RWPE1 (cell line): Measurements from ENCODE around the gene SDC3.

Experiments
- CTCF ChIA-PET: fragments of 350-600 bp; sonication (Branson Sonifier 250); formaldehyde crosslinking; extraction: SDS; loops from one replicate; lab custom pipeline; 2021; lab: Yijun Ruan, JAX
- POLR2A ChIA-PET: fragments of 400-600 bp; formaldehyde crosslinking; extraction: SDS; loops from one replicate; lab custom pipeline; 2020; ENCODE audit warnings: antibody characterized with exemption; ENCODE audit not compliant: low non-redundant PET; lab: Yijun Ruan, JAX
- DNase-seq: peaks from one replicate; pipeline ENCODE4 v3.0.0; 2012; ENCODE audit warnings: low spot score
- H3K27ac ChIP-seq: fragments of 450-650 bp; 2 replicates; pipeline ENCODE4 v1.5.1; 2017
- TF ChIP-seq, protein P1 (sequence below): fragments of 450-650 bp; conservative IDR thresholded peaks from 2 replicates; pipeline ENCODE4 v1.5.1; 2017; ENCODE audit warnings: low read depth, mild to moderate bottlenecking

SDC3 gene

GRCh38 chr1:30883389-30884172 is 25.0 kb downstream of the SDC3 start:
- no peak for DNase-seq
- POLR2A ChIA-PET, result no interaction called here
- no peak overlapping the region for H3K27ac ChIP-seq
- CTCF ChIA-PET, result interaction anchor here (0.8 kb wide), 1 partner anchor 27 kb away, joined by 3 read pairs; no protein-coding TSS in a partner anchor
- TF ChIP-seq, protein P1, sequence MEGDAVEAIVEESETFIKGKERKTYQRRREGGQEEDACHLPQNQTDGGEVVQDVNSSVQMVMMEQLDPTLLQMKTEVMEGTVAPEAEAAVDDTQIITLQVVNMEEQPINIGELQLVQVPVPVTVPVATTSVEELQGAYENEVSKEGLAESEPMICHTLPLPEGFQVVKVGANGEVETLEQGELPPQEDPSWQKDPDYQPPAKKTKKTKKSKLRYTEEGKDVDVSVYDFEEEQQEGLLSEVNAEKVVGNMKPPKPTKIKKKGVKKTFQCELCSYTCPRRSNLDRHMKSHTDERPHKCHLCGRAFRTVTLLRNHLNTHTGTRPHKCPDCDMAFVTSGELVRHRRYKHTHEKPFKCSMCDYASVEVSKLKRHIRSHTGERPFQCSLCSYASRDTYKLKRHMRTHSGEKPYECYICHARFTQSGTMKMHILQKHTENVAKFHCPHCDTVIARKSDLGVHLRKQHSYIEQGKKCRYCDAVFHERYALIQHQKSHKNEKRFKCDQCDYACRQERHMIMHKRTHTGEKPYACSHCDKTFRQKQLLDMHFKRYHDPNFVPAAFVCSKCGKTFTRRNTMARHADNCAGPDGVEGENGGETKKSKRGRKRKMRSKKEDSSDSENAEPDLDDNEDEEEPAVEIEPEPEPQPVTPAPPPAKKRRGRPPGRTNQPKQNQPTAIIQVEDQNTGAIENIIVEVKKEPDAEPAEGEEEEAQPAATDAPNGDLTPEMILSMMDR, result no peak

DNA sequence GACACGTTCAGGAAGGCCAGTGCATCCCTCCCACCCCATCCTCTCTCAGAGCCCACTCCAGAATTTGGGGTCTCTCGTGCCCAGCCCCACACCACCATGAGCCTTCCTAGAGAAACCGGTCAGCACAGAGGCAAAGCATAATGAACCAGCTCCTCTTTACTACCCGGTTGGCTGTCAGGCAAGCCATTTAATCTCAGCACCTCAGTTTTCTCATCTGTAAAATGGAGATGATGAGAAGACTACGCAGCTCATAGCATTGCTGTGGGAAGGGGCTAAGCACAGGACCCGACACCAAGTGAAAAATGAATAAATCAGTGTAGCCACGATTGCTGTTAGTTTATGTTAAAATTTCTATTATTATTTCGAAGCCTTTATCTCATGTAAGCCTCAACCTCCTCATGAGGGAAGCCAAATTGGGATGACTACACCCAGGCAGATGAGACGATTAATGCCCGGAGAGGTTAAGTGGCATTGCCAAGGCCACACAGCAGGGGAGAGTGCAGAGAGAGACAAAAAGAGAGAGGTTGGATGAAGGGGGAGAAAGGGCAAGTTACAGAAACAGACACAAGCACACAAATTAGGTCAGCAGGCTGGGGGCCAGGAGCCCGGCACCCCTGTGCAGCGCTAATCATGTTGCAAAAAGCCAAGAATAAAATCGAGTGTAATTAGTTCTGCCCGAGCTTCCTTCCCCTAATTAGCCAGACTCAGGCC is 25.7 kb downstream of the SDC3 start:
- no peak for DNase-seq
- ChIA-PET POLR2A (no interaction called here), CTCF (no interaction called here)
- H3K27ac ChIP-seq, result no peak overlapping the region
- TF ChIP-seq, protein P1, result no peak

GRCh38 chr1:30881319-30882181 is 27.0 kb downstream of the SDC3 start:
- ChIA-PET CTCF (no interaction called here), POLR2A (no interaction called here)
- DNase-seq, result no peak
- no peak overlapping the region for H3K27ac ChIP-seq
- TF ChIP-seq, protein P1, result no peak

DNA sequence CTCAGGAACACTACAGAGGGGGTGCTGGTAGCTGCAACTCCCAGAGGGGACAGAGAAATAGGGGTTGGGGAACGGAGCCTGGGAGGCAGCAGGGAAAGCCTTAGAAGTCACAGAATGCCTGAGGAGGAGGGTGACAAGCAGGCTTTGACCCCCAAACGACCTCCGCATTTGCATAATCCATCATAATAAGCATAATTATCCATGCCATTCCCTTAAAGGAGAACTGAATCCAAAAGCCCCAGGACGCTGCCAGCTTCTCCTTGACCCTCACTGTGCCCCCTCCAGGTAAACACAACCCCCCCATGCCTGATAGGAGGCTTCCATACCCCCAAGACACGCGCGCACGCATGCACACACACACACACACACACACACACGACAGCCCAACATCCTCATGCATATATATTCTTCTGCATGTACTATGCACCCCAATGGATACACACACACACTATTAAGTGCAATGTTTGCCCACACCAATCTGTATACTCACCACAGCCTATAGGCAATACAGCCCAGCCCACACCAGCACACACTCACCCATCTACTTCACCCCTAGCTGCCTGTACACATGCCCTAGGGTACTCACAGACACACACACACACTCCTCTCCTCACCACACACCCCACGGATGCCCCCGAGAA is 27.8 kb downstream of the SDC3 start:
- TF ChIP-seq, protein P1, result no peak
- ChIA-PET CTCF (no interaction called here), POLR2A (no interaction called here)
- DNase-seq, result no peak
- no peak overlapping the region for H3K27ac ChIP-seq

GRCh38 chr1:30879940-30880677 is 28.4 kb downstream of the SDC3 start:
- POLR2A ChIA-PET, result no interaction called here
- CTCF ChIA-PET, result no interaction called here

More at GRCh38 chr1:30879940-30880677, 28.4 kb downstream of the SDC3 start:
- TF ChIP-seq, protein P1, result no peak
- DNase-seq, result no peak
- peak overlapping the region; percentile 73 for H3K27ac ChIP-seq
